RWPE1 (cell line): ENCODE measurements around the gene LLGL1.

ENCODE experiments used
- CTCF ChIA-PET: fragments of 350-600 bp; sonication (Branson Sonifier 250); formaldehyde crosslinking; extraction: SDS; loops from one replicate; lab custom pipeline; 2021; lab: Yijun Ruan, JAX
- POLR2A ChIA-PET: fragments of 400-600 bp; formaldehyde crosslinking; extraction: SDS; loops from one replicate; lab custom pipeline; 2020; ENCODE audit warnings: antibody characterized with exemption; ENCODE audit not compliant: low non-redundant PET; lab: Yijun Ruan, JAX
- DNase-seq: peaks from one replicate; pipeline ENCODE4 v3.0.0; 2012; ENCODE audit warnings: low spot score
- H3K27ac ChIP-seq: fragments of 450-650 bp; 2 replicates; pipeline ENCODE4 v1.5.1; 2017
- TF ChIP-seq, protein P1 (sequence below): fragments of 450-650 bp; conservative IDR thresholded peaks from 2 replicates; pipeline ENCODE4 v1.5.1; 2017; ENCODE audit warnings: low read depth, mild to moderate bottlenecking

The LLGL1 gene

DNA sequence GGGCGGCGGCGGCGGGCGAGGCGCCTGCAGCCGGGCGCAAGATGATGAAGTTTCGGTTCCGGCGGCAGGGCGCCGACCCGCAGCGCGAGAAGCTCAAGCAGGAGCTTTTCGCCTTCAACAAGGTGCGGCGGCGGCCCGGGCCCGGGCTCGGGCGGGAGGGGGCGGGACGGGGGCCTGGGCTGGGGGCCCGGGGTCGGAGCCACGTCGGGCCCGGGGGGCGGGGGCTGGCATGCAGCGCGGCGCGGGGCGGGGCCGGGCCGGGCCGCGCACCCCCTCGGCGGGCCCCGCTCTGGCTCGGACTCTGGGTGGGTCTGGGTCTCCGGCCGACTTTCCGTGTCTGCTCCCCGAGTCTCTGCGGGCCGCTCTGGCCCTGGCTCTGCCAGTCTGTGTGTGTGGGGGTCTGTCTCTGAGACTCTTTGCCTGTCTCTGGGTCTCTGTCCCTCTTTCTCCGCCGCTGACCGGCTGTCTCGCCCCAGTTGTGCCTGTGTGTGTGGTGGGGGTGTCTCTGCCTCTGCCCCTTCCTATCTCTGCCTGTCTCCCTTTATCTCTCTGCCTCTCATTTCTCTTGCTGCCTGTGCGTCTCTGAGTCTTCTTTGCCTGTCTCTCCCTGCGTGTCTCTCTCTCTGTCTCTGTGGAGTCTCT lies 328 bp downstream of the LLGL1 start:
- TF ChIP-seq, protein P1, sequence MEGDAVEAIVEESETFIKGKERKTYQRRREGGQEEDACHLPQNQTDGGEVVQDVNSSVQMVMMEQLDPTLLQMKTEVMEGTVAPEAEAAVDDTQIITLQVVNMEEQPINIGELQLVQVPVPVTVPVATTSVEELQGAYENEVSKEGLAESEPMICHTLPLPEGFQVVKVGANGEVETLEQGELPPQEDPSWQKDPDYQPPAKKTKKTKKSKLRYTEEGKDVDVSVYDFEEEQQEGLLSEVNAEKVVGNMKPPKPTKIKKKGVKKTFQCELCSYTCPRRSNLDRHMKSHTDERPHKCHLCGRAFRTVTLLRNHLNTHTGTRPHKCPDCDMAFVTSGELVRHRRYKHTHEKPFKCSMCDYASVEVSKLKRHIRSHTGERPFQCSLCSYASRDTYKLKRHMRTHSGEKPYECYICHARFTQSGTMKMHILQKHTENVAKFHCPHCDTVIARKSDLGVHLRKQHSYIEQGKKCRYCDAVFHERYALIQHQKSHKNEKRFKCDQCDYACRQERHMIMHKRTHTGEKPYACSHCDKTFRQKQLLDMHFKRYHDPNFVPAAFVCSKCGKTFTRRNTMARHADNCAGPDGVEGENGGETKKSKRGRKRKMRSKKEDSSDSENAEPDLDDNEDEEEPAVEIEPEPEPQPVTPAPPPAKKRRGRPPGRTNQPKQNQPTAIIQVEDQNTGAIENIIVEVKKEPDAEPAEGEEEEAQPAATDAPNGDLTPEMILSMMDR, result no peak
- DNase-seq, result no peak
- ChIA-PET CTCF (interaction anchor here (1.3 kb wide), 1 partner anchor 10 kb away, joined by 3 read pairs; no protein-coding TSS in a partner anchor), POLR2A (no interaction called here)
- H3K27ac ChIP-seq, result peak overlapping the region; percentile 80

DNA sequence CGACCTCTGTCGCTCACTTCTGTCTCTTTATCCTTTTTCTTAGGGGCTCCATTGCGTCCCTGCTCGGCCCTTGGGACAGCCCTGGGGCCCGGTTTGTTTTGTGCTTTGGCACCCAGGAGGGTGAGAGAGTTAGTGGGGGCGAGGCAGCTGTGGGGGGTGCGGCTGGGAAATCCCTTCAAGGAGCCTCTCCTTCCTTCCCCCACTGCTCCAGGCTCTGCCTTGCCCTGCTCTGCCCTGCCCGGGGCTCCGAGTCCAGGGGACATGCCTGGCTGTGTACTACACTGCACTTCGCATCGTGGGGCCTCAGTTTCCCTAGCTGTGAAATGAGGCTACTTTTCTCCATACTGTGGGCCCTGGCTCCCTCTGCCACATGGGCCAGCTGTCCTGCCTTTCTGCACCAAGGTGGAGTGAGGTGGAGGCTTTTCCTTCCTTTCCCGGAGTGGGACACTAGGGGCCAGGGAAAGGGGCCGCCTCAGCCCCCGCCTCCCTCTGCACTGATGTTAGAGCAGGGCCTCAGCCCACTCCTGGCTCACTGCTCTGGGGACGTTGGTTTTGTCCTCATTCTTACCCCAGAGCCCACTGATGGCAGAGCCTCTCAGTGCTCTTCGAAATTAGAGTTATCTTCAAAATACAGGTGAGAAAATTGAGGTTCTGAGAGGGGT lies 980 bp downstream of the LLGL1 start:
- no peak for DNase-seq
- ChIA-PET POLR2A (no interaction called here), CTCF (interaction anchor here (1.3 kb wide), 1 partner anchor 10 kb away, joined by 3 read pairs; no protein-coding TSS in a partner anchor)
- H3K27ac ChIP-seq, result peak overlapping the region; percentile 80
- TF ChIP-seq, protein P1, result no peak

DNA sequence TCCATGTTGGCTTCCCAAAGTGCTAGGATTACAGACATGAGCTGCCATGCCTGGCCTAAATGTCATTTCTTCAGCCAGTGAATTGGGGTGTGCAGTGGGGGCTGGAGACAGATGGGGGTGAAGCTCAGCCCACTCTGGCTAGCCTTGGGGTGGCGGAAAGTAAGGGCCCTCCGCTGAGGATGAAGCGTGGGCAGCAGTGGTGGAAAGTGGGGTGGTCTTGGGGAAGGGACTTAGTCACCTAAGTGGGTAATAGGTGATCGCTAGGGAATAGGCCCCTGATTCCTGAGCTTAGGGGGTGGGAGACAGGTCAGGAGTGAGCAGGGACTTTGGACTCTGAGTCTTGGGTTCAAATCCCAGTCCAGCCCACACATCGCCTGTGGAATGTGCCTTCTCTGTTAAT lies 2.2 kb downstream of the LLGL1 start:
- ChIA-PET CTCF (no interaction called here), POLR2A (no interaction called here)

DNA sequence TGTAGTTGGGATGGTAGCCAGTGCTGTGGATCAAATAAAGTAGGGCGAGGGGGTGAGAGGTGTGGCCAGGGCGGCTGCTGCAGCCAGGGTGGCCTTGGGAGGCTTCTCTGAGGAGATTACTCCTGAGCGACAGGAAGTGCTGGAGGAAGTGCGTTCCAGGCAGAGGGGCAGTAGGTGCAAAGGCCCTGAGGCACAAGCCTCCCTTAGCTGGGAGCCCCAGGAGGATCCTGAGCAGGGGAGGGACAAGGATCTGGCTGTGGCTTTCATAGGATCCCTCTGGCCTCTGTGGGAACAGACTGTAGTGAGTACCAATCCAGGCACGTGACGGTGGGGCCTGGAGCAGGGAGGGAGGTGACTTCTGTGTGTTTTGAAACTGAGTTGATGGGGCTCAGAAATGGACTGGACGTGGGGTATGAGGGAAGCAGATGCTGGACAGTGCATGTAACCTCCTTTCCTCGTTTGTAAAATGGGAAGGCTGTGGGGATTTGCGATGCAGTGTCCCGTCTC lies 2.8 kb downstream of the LLGL1 start:
- ChIA-PET CTCF (no interaction called here), POLR2A (no interaction called here)
- TF ChIP-seq, protein P1, result no peak
- H3K27ac ChIP-seq, result peak overlapping the region; percentile 80
- no peak for DNase-seq

More for the DNA sequence above, 2.2 kb downstream of the LLGL1 start:
- TF ChIP-seq, protein P1, result no peak
- H3K27ac ChIP-seq, result peak overlapping the region; percentile 80
- DNase-seq, result no peak

DNA sequence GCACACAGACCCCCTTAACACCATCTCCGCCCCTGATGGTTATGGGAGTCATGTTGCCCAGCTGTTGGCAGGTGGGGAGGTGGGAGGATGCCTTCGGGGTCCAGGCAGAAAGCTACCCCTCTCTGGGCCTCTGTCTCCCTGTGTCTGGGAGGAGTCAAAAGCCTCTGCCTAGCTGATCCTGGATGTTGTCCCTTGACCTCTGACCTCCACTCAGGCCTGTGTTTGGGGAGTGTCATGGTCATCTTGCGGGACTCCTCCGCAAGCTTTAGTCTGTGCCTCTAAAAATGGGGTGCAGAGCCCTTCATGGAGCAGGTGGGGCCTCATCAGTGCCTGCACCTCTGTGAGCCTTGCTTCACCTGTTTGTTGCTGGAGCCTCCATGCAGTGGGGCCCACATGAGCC lies 3.8 kb downstream of the LLGL1 start:
- DNase-seq, result no peak
- ChIA-PET POLR2A (no interaction called here), CTCF (no interaction called here)
- TF ChIP-seq, protein P1, result no peak
- peak overlapping the region; percentile 80 for H3K27ac ChIP-seq

DNA sequence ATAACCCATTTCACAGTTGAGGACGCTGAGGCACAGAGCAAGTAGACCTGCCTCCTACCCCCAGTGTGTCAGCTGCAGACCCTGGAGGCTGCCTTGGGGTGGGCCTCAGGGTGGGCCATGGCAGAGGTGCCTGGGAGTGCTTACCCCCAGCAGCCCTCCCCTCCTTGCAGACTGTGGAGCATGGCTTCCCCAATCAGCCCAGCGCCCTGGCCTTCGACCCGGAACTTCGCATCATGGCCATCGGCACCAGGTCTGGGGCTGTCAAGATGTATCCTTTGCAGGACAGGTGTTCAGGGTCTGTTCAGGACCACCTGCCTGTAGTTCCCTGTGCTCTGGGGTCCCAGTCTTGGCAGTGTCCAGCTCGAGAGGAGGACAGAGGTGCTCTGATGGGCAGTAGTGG lies 4.3 kb downstream of the LLGL1 start:
- POLR2A ChIA-PET, result no interaction called here

More for the DNA sequence above, 4.3 kb downstream of the LLGL1 start:
- TF ChIP-seq, protein P1, result no peak
- CTCF ChIA-PET, result no interaction called here
- peak overlapping the region; percentile 97; the same call in 1 of the 2 replicates for H3K27ac ChIP-seq
- no peak for DNase-seq
